ENCODE measurements around the gene ANKRD39. TPM values are rescaled to one million over a fixed set of nuclear protein-coding genes. Genes with fewer than 3 reads are reported as not detected.

ANKRD39 gene, protein sequence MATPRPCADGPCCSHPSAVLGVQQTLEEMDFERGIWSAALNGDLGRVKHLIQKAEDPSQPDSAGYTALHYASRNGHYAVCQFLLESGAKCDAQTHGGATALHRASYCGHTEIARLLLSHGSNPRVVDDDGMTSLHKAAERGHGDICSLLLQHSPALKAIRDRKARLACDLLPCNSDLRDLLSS
- total RNA-seq = 100 to 1,000 TPM in 1 of 4 donors, 10 to 100 TPM in 3; 53.3 to 101 (median 78.7) TPM
- 10 to 100 TPM; 19.2 to 34.0 (median 26.2) TPM for polyA plus RNA-seq
- long read RNA-seq, donor 1, transcript ANKRD39-201 (4 exons, 976 nt) = major isoform, 8 of 12 reads
- long read RNA-seq, donor 1, partial matches to known transcripts = 2 of 12 reads
- long read RNA-seq, donor 1, other reads (novel, unspliced or antisense) = 2 of 12 reads
- long read RNA-seq, donor 2, transcript ANKRD39-201 (4 exons, 976 nt) = major isoform, 28 of 39 reads
- long read RNA-seq, donor 2, partial matches to known transcripts = 0 of 39 reads
- long read RNA-seq, donor 2, other reads (novel, unspliced or antisense) = 11 of 39 reads

DNA sequence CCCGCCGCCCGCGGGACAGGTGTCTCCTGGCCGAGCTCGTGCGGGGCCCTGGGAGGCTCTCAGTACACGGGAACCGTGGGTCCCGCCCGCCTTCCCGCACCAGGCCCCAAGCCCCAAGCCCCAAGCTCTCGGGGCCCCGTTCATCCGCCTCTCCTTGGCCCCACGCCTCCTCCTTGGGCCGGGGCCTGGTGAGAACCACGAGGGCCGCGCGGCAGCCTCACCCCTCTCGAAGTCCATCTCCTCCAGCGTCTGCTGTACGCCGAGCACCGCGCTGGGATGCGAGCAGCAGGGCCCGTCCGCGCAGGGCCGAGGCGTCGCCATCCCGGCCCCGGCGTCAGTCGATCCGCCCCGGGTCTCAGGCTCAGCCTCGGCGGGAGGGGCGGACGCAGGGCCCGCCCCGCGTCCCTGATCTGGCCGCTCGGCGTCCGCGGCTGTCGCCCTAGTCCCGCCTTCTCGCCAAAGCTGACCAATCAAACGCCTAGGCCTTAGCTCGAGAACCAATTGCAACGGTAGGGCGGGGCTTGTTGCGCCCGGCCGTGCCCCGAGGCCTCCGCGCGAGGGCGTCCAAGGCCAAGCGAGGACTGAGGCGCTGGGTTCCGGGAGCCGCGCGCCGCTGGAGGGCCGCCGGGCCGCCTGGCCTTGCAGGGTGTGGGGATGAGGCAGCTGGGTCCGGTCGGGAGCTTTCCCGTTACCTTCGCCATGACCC is at the start of gene ANKRD39:
ANKRD39 (minus strand) TSS at position 350 of the 706 bp plus-strand sequence; CDS start at position 321, 29 bp downstream.
- WGBS, 3 donors = 0 to 1% (median 1%) methylated on average over 67 to 81 of the region's 81 CpGs
- ATAC-seq (peak; percentile 93 to 96 (median 96)), DNase-seq (peak; percentile 99)
- Histone ChIP-seq H3K36me3 (ENCODE audit: insufficient read depth in 1 of 2, low read depth in 1 of 2) (peaks cover 0 to 45% of the 10 kb centered on the region in 2 donors), H3K27me3 (ENCODE audit: insufficient read depth in 3 of 3, low read length in 2 of 3) (no peaks in the 10 kb centered on the region), H3K4me3 (peak within 1 kb of the TSS; percentile 88), H3K4me1 (peaks cover 17% of the 10 kb centered on the region), H3K9me3 (no peaks in the 10 kb centered on the region), H3K27ac (peak within 1 kb of the TSS; percentile 84)
- TF ChIP-seq, protein P1, sequence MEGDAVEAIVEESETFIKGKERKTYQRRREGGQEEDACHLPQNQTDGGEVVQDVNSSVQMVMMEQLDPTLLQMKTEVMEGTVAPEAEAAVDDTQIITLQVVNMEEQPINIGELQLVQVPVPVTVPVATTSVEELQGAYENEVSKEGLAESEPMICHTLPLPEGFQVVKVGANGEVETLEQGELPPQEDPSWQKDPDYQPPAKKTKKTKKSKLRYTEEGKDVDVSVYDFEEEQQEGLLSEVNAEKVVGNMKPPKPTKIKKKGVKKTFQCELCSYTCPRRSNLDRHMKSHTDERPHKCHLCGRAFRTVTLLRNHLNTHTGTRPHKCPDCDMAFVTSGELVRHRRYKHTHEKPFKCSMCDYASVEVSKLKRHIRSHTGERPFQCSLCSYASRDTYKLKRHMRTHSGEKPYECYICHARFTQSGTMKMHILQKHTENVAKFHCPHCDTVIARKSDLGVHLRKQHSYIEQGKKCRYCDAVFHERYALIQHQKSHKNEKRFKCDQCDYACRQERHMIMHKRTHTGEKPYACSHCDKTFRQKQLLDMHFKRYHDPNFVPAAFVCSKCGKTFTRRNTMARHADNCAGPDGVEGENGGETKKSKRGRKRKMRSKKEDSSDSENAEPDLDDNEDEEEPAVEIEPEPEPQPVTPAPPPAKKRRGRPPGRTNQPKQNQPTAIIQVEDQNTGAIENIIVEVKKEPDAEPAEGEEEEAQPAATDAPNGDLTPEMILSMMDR (IDR thresholded peaks at IDR 0.05) = peak; percentile 84
- intact Hi-C loops (cut with DNase I) = loop anchor here (1.0 to 2.0 kb wide), 2 partner anchors 93 to 102 kb away; no protein-coding TSS in a partner anchor

DNA sequence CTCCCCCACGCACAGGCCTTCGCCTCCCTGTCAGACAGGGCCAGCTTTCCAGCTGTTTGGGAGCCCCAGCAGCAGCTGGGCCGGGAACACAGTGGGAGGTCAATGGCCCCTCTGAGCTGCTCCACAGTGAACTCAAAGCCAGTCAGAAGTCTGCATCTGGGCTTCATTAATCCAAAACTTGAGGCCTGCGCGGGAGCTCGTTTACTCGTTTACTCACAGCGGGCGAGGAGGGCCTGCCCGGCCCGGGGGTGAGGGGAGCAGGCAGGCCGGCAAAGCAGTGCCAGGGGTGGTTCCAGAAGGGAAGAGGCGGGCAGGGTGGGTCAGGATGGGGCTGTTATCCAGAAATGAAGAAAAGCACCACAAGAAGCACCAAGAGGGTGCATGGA is 48.9 kb upstream of the ANKRD39 start:
- Histone ChIP-seq H3K36me3 (ENCODE audit: insufficient read depth in 1 of 2, low read depth in 1 of 2) (no peaks in the 10 kb centered on the region), H3K9me3 (no peaks in the 10 kb centered on the region), H3K4me1 (peaks cover 9% of the 10 kb centered on the region), H3K27ac (peak overlapping the region; percentile 60), H3K27me3 (ENCODE audit: insufficient read depth in 3 of 3, low read length in 2 of 3) (no peaks in the 10 kb centered on the region), H3K4me3 (peak overlapping the region; percentile 28)
- peak in 2 of 4 donors; percentile 10 to 12 for ATAC-seq
- TF ChIP-seq, protein P1 (IDR thresholded peaks at IDR 0.05) = no peak
- peak in 1 of 2 donors; percentile 50 for DNase-seq
- intact Hi-C loops (cut with DNase I) = no loop called here
- WGBS, 3 donors = 57 to 67% (median 63%) methylated on average over 13 of the region's 13 CpGs

DNA sequence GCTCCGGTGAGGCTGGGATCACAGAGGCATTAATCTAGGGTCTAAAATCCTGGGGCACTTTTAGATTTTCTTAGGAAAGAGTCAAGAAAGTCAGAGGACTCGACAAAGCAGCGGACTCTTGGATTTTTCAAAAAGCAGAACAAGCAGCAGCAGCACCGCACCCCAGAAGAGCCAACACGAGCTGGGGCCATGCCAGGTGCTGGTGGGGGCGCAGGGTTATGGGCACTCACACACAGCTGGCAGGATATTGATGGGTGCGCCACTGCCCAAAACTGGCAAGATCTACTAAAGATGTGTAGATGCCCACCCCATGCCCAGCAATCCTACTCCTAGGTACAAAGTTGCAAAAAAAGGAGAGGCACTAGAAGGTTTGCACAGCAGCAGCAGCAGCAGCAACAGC is 46.0 kb upstream of the ANKRD39 start:
- no peaks in the 10 kb centered on the region for H3K27me3 ChIP-seq (ENCODE audit: insufficient read depth in 3 of 3, low read length in 2 of 3)
- H3K4me3 ChIP-seq = no peak overlapping the region
- 72 to 83% (median 73%) methylated on average over 7 of the region's 7 CpGs for WGBS, 3 donors
- H3K9me3 ChIP-seq = no peaks in the 10 kb centered on the region
- no peaks in the 10 kb centered on the region for H3K36me3 ChIP-seq (ENCODE audit: insufficient read depth in 1 of 2, low read depth in 1 of 2)
- peaks cover 17% of the 10 kb centered on the region for H3K4me1 ChIP-seq
- DNase-seq = no peak
- intact Hi-C loops (cut with DNase I) = no loop called here
- H3K27ac ChIP-seq = no peak overlapping the region
- ATAC-seq = no peak
- TF ChIP-seq, protein P1 (IDR thresholded peaks at IDR 0.05) = no peak

DNA sequence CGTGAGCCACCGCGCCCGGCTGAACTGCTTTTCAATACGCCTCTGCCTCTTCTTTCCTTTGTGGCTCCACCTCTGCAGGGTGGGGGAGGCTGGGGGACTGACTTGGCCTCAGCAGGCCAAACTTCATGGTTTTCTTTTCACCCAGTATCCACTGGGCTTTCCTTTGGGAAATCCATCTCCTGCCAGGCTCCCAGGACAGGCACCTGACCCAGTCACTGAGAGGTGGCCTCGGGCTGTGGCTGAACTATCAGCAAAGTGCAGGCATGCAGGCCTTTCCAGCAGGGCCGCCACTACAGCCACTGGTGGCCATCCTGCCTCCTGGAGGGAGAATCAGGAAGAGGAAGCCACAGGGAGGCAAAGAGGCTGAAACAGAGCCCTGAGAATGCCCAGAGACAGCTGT is 45.5 kb upstream of the ANKRD39 start:
- H3K36me3 ChIP-seq (ENCODE audit: insufficient read depth in 1 of 2, low read depth in 1 of 2) = no peaks in the 10 kb centered on the region
- H3K4me1 ChIP-seq = peaks cover 20% of the 10 kb centered on the region
- ATAC-seq (no peak), DNase-seq (no peak)
- WGBS, 3 donors = 77 to 91% (median 84%) methylated on average over 7 of the region's 7 CpGs
- intact Hi-C loops (cut with DNase I) = no loop called here
- TF ChIP-seq, protein P1 (IDR thresholded peaks at IDR 0.05) = no peak
- no peak overlapping the region for H3K4me3 ChIP-seq
- H3K27me3 ChIP-seq (ENCODE audit: insufficient read depth in 3 of 3, low read length in 2 of 3) = no peaks in the 10 kb centered on the region
- H3K9me3 ChIP-seq = no peaks in the 10 kb centered on the region
- H3K27ac ChIP-seq = no peak overlapping the region
